HPDE6-E6E7 (cell line): ENCODE data around the gene MARCHF2.

Experiments used
- DNase-seq: peaks from one replicate; pipeline ENCODE4 v3.0.0; 2011; ENCODE audit warnings: missing footprints; ENCODE audit errors: extremely low spot score

Gene MARCHF2

GRCh38 chr19:8477889-8478288 is 64.8 kb downstream of the MARCHF2 start:
- no peak for DNase-seq

GRCh38 chr19:8478598-8478997 is 65.5 kb downstream of the MARCHF2 start:
- no peak for DNase-seq

GRCh38 chr19:8481201-8481600 is 68.1 kb downstream of the MARCHF2 start:
- no peak for DNase-seq

GRCh38 chr19:8481616-8482015 is 68.5 kb downstream of the MARCHF2 start:
- no peak for DNase-seq

GRCh38 chr19:8482696-8483095 is 69.6 kb downstream of the MARCHF2 start:
- DNase-seq = no peak

GRCh38 chr19:8483165-8483564 is 70.1 kb downstream of the MARCHF2 start:
- DNase-seq = no peak

GRCh38 chr19:8484331-8484894 is 71.3 kb downstream of the MARCHF2 start:
- DNase-seq = no peak

GRCh38 chr19:8485561-8486371 is 72.7 kb downstream of the MARCHF2 start:
- DNase-seq = no peak

- DNase-seq = no peak
Observed at GRCh38 chr19:8486661-8487136, 73.6 kb downstream of the MARCHF2 start.

GRCh38 chr19:8487137-8487851 is 74.2 kb downstream of the MARCHF2 start:
- DNase-seq = no peak

- no peak for DNase-seq
Observed at GRCh38 chr19:8488365-8488764, 75.3 kb downstream of the MARCHF2 start.
